Nephron (organoid): ENCODE results near the gene VIM.
A peak's percentile ranks its signal among the peaks of the same experiment; 100 is the strongest.
"Not testable (repeated sequence)": the region's sequence is repeated elsewhere in the genome, so short reads cannot be mapped to it uniquely, and the experiment has no call there.

Experiments used
- H3K27ac Mint-ChIP-seq, 3 experiments: 2 replicates each; pipeline ENCODE4 v1.8.0; 2020; ENCODE audit warnings: mixed read lengths in 3 of 3, mild to moderate bottlenecking in 2 of 3, moderate library complexity in 1 of 3
- H3K27me3 Mint-ChIP-seq: 2 replicates; pipeline ENCODE4 v1.8.0; 2021; ENCODE audit warnings: low read depth, mild to moderate bottlenecking, moderate library complexity, mixed read lengths
- H3K36me3 Mint-ChIP-seq: 2 replicates; pipeline ENCODE4 v1.8.0; 2020; ENCODE audit warnings: low read depth, mixed read lengths
- H3K4me1 Mint-ChIP-seq: 2 replicates; pipeline ENCODE4 v1.8.0; 2020; ENCODE audit warnings: mixed read lengths
- H3K4me3 Mint-ChIP-seq, 3 experiments: 2 replicates each; pipeline ENCODE4 v1.8.0; 2020; ENCODE audit warnings: mild to moderate bottlenecking in 3 of 3, mixed read lengths in 3 of 3, moderate library complexity in 2 of 3
- H3K9me3 Mint-ChIP-seq: 2 replicates; pipeline ENCODE4 v1.8.0; 2020; ENCODE audit warnings: mixed read lengths
- TF ChIP-seq, protein P1 (sequence below), 3 experiments: fragments of 200-600 bp; sonication (generic); IDR thresholded peaks; one replicate each; pipeline ENCODE4 v1.5.0; 2021; ENCODE audit warnings: antibody characterized with exemption in 3 of 3; ENCODE audit not compliant: unreplicated experiment in 3 of 3

The VIM gene

DNA sequence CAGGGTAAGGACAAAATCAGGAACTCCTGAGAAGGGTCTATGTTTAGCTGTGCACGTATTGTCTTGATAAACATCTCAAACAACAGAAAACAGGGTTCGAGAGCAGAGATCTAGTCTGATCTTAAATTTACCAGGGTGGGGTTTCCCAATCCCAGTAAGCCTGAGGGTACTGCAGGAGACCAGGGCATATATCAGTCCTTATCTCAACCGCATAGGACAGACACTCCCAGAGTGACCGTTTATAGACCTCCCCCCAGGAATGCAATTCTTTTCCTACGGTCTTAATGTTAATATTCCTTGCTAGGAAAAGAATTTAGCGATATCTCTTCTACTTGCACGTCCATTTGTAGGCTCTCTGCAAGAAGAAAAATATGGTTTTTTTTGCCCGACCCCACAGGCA, 35.5 kb downstream of the VIM start:
- no peaks in the 10 kb centered on the region for H3K27me3 Mint-ChIP-seq
- no peak overlapping the region for H3K4me3 Mint-ChIP-seq

GRCh38 chr10:17265468-17265867, 37.4 kb downstream of the VIM start:
- Mint-ChIP-seq H3K36me3 (peaks cover 7% of the 10 kb centered on the region), H3K27me3 (no peaks in the 10 kb centered on the region), H3K9me3 (peaks cover 36% of the 10 kb centered on the region), H3K4me3 (no peak overlapping the region), H3K27ac (no peak overlapping the region), H3K4me1 (no peaks in the 10 kb centered on the region)
- TF ChIP-seq, protein P1, sequence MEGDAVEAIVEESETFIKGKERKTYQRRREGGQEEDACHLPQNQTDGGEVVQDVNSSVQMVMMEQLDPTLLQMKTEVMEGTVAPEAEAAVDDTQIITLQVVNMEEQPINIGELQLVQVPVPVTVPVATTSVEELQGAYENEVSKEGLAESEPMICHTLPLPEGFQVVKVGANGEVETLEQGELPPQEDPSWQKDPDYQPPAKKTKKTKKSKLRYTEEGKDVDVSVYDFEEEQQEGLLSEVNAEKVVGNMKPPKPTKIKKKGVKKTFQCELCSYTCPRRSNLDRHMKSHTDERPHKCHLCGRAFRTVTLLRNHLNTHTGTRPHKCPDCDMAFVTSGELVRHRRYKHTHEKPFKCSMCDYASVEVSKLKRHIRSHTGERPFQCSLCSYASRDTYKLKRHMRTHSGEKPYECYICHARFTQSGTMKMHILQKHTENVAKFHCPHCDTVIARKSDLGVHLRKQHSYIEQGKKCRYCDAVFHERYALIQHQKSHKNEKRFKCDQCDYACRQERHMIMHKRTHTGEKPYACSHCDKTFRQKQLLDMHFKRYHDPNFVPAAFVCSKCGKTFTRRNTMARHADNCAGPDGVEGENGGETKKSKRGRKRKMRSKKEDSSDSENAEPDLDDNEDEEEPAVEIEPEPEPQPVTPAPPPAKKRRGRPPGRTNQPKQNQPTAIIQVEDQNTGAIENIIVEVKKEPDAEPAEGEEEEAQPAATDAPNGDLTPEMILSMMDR (IDR thresholded peaks at IDR 0.05; ENCODE audit: unreplicated experiment in 3 of 3), result no peak

More for the DNA sequence above, 35.5 kb downstream of the VIM start:
- H3K9me3 Mint-ChIP-seq, result peaks cover 38% of the 10 kb centered on the region
- no peak overlapping the region for H3K27ac Mint-ChIP-seq
- TF ChIP-seq, protein P1 (IDR thresholded peaks at IDR 0.05; ENCODE audit: unreplicated experiment in 3 of 3), result no peak
- peaks cover 7% of the 10 kb centered on the region for H3K36me3 Mint-ChIP-seq
- H3K4me1 Mint-ChIP-seq, result no peaks in the 10 kb centered on the region

DNA sequence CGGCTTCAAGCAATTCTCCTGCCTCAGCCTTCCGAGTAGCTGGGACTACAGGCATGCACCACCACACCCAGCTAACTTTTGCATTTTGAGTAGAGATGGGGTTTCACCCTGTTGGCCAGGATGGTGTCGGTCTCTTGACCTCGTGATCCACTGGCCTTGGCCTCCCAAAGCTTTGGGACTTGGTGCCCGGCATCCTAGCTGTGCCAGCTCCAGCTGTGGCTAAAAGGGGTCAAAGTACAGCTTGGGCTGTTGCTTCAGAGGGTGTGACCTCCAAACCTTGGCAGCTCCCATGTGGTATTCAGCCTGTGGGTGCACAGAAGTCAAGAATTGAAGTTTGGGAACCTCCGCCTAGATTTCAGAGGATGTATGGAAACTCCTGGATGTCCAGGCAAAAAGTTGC, 38.5 kb downstream of the VIM start:
- H3K27me3 Mint-ChIP-seq, H3K4me3 Mint-ChIP-seq, H3K36me3 Mint-ChIP-seq, H3K4me1 Mint-ChIP-seq, H3K27ac Mint-ChIP-seq: not testable (repeated sequence)
- peaks cover 33% of the 10 kb centered on the region for H3K9me3 Mint-ChIP-seq

DNA sequence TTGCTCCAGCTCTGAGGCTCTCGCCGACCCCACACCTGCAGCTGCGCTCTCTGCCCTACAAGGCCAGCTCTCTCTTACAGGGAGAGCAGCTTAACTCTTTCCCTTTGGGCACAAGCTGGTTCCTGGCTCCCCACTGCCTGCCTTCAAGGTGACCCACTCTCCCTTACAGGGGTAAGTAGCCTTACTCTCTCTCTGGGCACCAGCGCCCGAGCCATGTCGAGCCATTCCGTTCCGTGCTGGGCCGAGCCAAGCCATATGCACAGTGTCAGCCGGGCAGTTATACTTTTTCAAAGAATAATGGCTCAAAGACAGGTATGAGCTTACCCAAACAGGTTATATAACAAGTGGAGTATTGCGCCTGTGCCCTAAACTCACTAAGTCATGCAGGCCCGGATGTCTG, 44.6 kb downstream of the VIM start:
- peaks cover 3% of the 10 kb centered on the region for H3K4me1 Mint-ChIP-seq
- TF ChIP-seq, protein P1 (IDR thresholded peaks at IDR 0.05; ENCODE audit: unreplicated experiment in 3 of 3), result no peak
- H3K36me3 Mint-ChIP-seq, result peaks cover 2% of the 10 kb centered on the region
- H3K27ac Mint-ChIP-seq, result no peak overlapping the region
- peaks cover 12% of the 10 kb centered on the region for H3K9me3 Mint-ChIP-seq
- H3K4me3 Mint-ChIP-seq, result no peak overlapping the region
- H3K27me3 Mint-ChIP-seq, result no peaks in the 10 kb centered on the region

GRCh38 chr10:17273403-17273802, 45.4 kb downstream of the VIM start:
- Mint-ChIP-seq H3K36me3 (peaks cover 3% of the 10 kb centered on the region), H3K27me3 (no peaks in the 10 kb centered on the region), H3K27ac (no peak overlapping the region), H3K4me3 (no peak overlapping the region), H3K4me1 (peaks cover 5% of the 10 kb centered on the region), H3K9me3 (peaks cover 16% of the 10 kb centered on the region)
- TF ChIP-seq, protein P1 (IDR thresholded peaks at IDR 0.05; ENCODE audit: unreplicated experiment in 3 of 3), result no peak

GRCh38 chr10:17276756-17277424, 48.8 kb downstream of the VIM start:
- TF ChIP-seq, protein P1 (IDR thresholded peaks at IDR 0.05; ENCODE audit: unreplicated experiment in 3 of 3), result no peak
- H3K4me1 Mint-ChIP-seq, result peaks cover 5% of the 10 kb centered on the region
- H3K27me3 Mint-ChIP-seq, result no peaks in the 10 kb centered on the region

More at GRCh38 chr10:17276756-17277424, 48.8 kb downstream of the VIM start:
- Mint-ChIP-seq H3K36me3 (peaks cover 6% of the 10 kb centered on the region), H3K4me3 (no peak overlapping the region), H3K9me3 (peaks cover 33% of the 10 kb centered on the region), H3K27ac (peak overlapping the region; percentile 17 to 84 (median 64))
